ENCODE results near the gene CSNK1A1L.

The CSNK1A1L gene

DNA sequence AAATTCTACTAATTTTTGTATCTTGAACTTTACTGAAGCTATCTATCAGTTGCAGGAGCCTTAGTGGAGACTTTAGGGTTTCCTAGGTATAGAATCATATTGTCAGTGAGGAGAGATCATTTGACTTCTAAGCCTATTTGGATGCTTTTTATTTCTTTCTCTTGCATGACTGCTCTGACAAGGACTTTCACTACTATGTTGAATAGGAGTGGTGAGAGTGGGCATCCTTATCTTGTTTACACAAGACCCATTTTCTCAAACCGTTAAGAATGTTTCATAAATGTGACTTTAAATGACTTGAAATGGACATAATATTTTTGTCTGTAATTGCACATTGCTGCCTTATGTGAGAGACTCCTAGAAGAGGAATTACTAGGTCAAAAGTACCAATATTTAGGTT is 17.9 kb upstream of the CSNK1A1L start:
- no peak for DNase-seq (ENCODE audit: extremely low read depth, insufficient read length)
- H3K36me3 ChIP-seq (ENCODE audit: control insufficient read depth, insufficient read depth, low read length): no peaks in the 10 kb centered on the region
- TF ChIP-seq, protein P1, sequence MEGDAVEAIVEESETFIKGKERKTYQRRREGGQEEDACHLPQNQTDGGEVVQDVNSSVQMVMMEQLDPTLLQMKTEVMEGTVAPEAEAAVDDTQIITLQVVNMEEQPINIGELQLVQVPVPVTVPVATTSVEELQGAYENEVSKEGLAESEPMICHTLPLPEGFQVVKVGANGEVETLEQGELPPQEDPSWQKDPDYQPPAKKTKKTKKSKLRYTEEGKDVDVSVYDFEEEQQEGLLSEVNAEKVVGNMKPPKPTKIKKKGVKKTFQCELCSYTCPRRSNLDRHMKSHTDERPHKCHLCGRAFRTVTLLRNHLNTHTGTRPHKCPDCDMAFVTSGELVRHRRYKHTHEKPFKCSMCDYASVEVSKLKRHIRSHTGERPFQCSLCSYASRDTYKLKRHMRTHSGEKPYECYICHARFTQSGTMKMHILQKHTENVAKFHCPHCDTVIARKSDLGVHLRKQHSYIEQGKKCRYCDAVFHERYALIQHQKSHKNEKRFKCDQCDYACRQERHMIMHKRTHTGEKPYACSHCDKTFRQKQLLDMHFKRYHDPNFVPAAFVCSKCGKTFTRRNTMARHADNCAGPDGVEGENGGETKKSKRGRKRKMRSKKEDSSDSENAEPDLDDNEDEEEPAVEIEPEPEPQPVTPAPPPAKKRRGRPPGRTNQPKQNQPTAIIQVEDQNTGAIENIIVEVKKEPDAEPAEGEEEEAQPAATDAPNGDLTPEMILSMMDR (IDR thresholded peaks at IDR 0.05; ENCODE audit: insufficient read depth, low read length, poor library complexity, severe bottlenecking): no peak
- no peaks in the 10 kb centered on the region for H3K27me3 ChIP-seq (replicated peaks; ENCODE audit: control insufficient read depth, insufficient read depth, low read length)
- no peak overlapping the region for H3K4me3 ChIP-seq (replicated peaks; ENCODE audit: low read depth, low read length)

DNA sequence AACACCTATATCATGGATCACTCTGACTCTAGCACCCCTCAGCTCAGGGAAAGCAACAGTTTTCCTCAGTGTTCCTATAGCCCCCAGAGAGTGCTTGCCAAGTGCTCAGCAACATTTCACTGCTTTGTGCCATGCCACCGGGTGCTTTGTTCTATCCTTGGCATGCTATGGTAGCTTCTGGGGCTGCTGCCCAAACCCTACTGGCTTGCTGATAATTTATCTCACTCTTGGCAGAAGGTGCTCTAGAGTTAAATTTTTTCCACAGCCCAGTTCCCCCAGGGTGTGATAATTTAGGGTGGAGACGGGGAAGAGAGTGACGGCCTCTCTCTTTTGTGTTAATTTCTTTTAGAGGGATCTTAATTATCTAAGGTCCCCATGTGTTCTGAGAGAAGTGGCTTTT is 12.6 kb upstream of the CSNK1A1L start:
- DNase-seq (ENCODE audit: extremely low read depth, insufficient read length): no peak
- TF ChIP-seq, protein P1 (IDR thresholded peaks at IDR 0.05; ENCODE audit: insufficient read depth, low read length, poor library complexity, severe bottlenecking): no peak

DNA sequence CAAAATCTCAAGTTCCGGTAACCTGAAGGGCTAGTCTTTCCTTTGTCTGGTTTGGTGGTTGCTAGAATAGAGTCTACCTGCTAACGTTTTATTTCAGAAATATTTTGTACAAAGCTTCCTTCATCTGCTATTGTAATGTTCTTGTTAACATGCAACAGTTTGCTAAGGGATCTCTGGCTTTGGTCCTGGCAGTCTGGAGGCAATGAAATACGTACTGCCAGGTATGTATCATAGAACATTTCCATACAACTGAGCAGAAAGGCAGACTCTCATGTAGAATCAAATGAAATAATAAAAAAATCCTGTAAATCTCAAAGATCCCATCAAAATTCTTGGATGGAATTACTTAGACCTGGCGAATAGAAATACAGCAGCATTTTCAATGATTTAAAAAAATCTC is 8.8 kb upstream of the CSNK1A1L start:
- TF ChIP-seq, protein P1 (IDR thresholded peaks at IDR 0.05; ENCODE audit: insufficient read depth, low read length, poor library complexity, severe bottlenecking): no peak
- DNase-seq (ENCODE audit: extremely low read depth, insufficient read length): no peak
- no peaks in the 10 kb centered on the region for H3K36me3 ChIP-seq (ENCODE audit: control insufficient read depth, insufficient read depth, low read length)
- no peak overlapping the region for H3K4me3 ChIP-seq (replicated peaks; ENCODE audit: low read depth, low read length)
- no peaks in the 10 kb centered on the region for H3K27me3 ChIP-seq (replicated peaks; ENCODE audit: control insufficient read depth, insufficient read depth, low read length)

More for the DNA sequence above, 12.6 kb upstream of the CSNK1A1L start:
- no peak overlapping the region for H3K4me3 ChIP-seq (replicated peaks; ENCODE audit: low read depth, low read length)
- no peaks in the 10 kb centered on the region for H3K27me3 ChIP-seq (replicated peaks; ENCODE audit: control insufficient read depth, insufficient read depth, low read length)
- H3K36me3 ChIP-seq (ENCODE audit: control insufficient read depth, insufficient read depth, low read length): no peaks in the 10 kb centered on the region

DNA sequence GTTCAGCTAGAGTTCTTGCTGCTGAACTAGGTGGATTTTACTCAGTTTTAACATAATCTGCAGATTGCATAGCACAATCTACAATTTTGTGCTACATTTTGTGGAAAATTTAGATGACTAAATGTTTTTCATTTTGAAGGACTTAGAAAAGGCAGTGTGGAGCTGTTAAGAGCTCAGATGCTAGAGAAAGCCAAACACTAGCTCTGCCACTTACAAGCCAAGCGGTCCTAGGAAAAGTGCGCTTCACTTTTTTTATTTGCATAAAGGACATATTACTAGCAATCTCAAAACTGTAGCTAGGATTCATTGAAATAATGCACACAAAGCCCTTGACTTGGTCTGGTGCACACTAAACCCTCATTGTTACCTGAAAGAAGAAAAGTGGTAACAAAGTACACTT is 8.1 kb upstream of the CSNK1A1L start:
- Histone ChIP-seq H3K4me3 (replicated peaks; ENCODE audit: low read depth, low read length) (no peak overlapping the region), H3K36me3 (ENCODE audit: control insufficient read depth, insufficient read depth, low read length) (no peaks in the 10 kb centered on the region), H3K27me3 (replicated peaks; ENCODE audit: control insufficient read depth, insufficient read depth, low read length) (no peaks in the 10 kb centered on the region)
- TF ChIP-seq, protein P1 (IDR thresholded peaks at IDR 0.05; ENCODE audit: insufficient read depth, low read length, poor library complexity, severe bottlenecking): no peak
- no peak for DNase-seq (ENCODE audit: extremely low read depth, insufficient read length)

DNA sequence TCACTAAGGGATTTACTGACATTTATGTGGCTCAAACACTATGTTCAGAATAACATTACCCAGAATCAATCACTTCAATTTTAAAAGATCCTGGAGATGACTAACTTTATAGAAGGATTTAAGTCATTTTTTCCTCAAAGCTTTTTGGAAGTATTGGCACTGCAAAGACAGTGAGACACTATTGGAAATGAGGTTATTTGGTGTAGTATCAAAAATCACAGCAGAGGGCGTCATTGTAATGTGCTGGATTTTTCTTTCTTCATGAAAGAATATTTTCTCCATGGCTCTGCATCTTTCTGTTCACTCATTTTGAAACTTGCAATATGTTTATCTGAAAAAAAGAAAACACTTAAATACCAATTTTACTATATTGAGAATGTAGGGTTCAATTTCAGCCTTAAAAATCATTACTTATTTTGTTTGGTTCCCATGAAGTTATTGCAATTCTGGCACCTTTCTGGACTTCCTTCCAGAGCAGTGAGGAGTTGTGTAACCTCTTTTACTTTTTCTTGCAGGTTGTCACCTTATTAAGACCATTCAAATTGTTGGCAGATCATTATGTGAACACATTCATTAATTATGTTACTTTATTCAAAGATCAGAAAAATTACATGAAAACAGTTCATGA is 3.7 kb upstream of the CSNK1A1L start:
- H3K27me3 ChIP-seq (replicated peaks; ENCODE audit: control insufficient read depth, insufficient read depth, low read length): no peaks in the 10 kb centered on the region; the same call in 1 of the 2 replicates
- TF ChIP-seq, protein P1 (IDR thresholded peaks at IDR 0.05; ENCODE audit: insufficient read depth, low read length, poor library complexity, severe bottlenecking): peak; percentile 49
- no peaks in the 10 kb centered on the region for H3K36me3 ChIP-seq (ENCODE audit: control insufficient read depth, insufficient read depth, low read length)
- no peak for DNase-seq (ENCODE audit: extremely low read depth, insufficient read length)
- no peak overlapping the region for H3K4me3 ChIP-seq (replicated peaks; ENCODE audit: low read depth, low read length)

DNA sequence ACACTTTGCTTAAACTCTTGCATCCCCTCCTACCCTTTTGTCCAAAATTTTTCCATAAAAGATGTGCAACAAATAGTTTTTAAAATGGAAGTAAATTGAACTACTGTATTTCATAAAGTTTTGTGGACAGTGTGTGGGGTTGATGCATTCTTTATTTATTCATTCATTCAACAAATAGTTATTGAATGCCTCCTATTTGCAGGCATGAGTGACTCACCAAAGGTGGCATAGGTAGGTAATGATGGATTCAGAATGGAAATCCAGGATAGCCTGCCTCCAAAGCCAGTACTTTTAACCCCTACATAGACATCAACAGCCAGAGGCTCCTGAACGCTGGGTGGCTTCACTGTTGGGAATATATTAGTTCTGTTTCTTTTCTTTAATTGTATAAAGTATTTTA is 2.4 kb upstream of the CSNK1A1L start:
- H3K36me3 ChIP-seq (ENCODE audit: control insufficient read depth, insufficient read depth, low read length): no peaks in the 10 kb centered on the region
- H3K27me3 ChIP-seq (replicated peaks; ENCODE audit: control insufficient read depth, insufficient read depth, low read length): no peaks in the 10 kb centered on the region; the same call in 1 of the 2 replicates
- TF ChIP-seq, protein P1 (IDR thresholded peaks at IDR 0.05; ENCODE audit: insufficient read depth, low read length, poor library complexity, severe bottlenecking): no peak
- DNase-seq (ENCODE audit: extremely low read depth, insufficient read length): no peak
- H3K4me3 ChIP-seq (replicated peaks; ENCODE audit: low read depth, low read length): no peak overlapping the region
